Naive thymus-derived CD8-positive, alpha-beta T cell (primary cell): Measurements from ENCODE around the gene WIZ. TPM values are rescaled to one million over a fixed set of nuclear protein-coding genes. Genes with fewer than 3 reads are reported as not detected.
A peak's percentile ranks its signal among the peaks of the same experiment; 100 is the strongest.
"Not testable (repeated sequence)": the region's sequence is repeated elsewhere in the genome, so short reads cannot be mapped to it uniquely, and the experiment has no call there.

Source experiments
- ATAC-seq, 2 donors: fragments of 150-1000 bp; cut with Tn5 transposase in 1 of 2; sonication (Bioruptor Pico), chemical (Tn5 transposase) in 1 of 2; 1 replicate in 1 of 2; 2 replicates in 1 of 2; pipeline ENCODE4 v1.10.0; 2021; ENCODE audit warnings: mild to moderate bottlenecking in 2 of 2, moderate library complexity in 2 of 2
- POLR2A ChIA-PET: fragments of 350-600 bp; sonication (Branson Sonifier 250); formaldehyde crosslinking; loops from one replicate; lab custom pipeline; 2021; ENCODE audit warnings: antibody characterized with exemption; lab: Charles Lee
- DNase-seq, 10 donors: peaks; one replicate each; pipeline versions ENCODE4 v3.0.0 to v3.0.0-alpha.2; 2020 to 2022
- H3K27ac Mint-ChIP-seq, 10 donors: one replicate each; pipeline ENCODE4 v1.8.0; 2020 to 2022; ENCODE audit warnings: mild to moderate bottlenecking in 10 of 10, mixed read lengths in 10 of 10, moderate library complexity in 4 of 10, inconsistent platforms in 1 of 10
- H3K27me3 Mint-ChIP-seq, 5 donors: one replicate each; pipeline ENCODE4 v1.8.0; 2021 to 2022; ENCODE audit warnings: mixed read lengths in 5 of 5
- H3K36me3 Mint-ChIP-seq, 3 donors: one replicate each; pipeline ENCODE4 v1.8.0; 2020 to 2022; ENCODE audit warnings: mixed read lengths in 3 of 3, mild to moderate bottlenecking in 2 of 3, inconsistent platforms in 1 of 3
- H3K4me1 Mint-ChIP-seq, 4 donors: one replicate each; pipeline ENCODE4 v1.8.0; 2021 to 2022; ENCODE audit warnings: mixed read lengths in 4 of 4
- H3K4me3 Mint-ChIP-seq, 10 donors: one replicate each; pipeline ENCODE4 v1.8.0; 2020 to 2022; ENCODE audit warnings: mild to moderate bottlenecking in 10 of 10, mixed read lengths in 10 of 10, moderate library complexity in 6 of 10, inconsistent platforms in 1 of 10
- H3K9me3 Mint-ChIP-seq, 9 donors: one replicate each; pipeline ENCODE4 v1.8.0; 2020 to 2022; ENCODE audit warnings: mixed read lengths in 9 of 9, mild to moderate bottlenecking in 3 of 9, inconsistent platforms in 1 of 9, moderate library complexity in 1 of 9
- polyA plus RNA-seq, 3 donors: library from polyadenylated mRNA; unstranded; fragments of 300-500 nt; fragmentation: Illumina TruSeq; gene quantifications; one replicate each; pipeline ENCODE4 v1.2.3, GENCODE V29; 2021
- total RNA-seq, 8 experiments: library from RNA in 2 of 8; stranded (reverse) in 2 of 8; gene quantifications; one replicate each; pipeline ENCODE4 v1.2.3 and lab custom pipeline; 2021 to 2026

The WIZ gene
- total and polyA plus RNA-seq, 5 experiments from 2014 or later: 0.57 to 32.6 (median 2.0) TPM

DNA sequence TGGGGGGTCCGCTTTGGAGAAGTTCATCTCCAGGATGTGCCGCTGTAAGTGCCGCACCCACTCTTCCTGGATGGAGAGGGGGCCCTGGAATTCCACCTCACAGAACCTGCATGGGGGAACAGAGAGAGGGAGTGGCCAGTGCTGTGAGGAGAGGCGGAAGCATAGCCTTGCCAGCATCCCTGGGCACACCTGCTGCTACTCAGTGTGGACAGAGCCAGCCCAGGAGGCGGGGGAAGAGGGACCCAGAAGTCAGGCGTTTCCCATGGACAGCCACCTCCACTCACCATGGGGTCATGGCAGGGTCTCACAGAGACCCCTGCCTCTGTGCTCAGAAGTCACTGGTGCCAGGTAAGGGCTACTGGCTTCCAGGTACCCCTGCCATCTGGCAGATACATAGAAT is 26.6 kb downstream of the WIZ start:
- H3K4me3 Mint-ChIP-seq: no peak overlapping the region
- peak overlapping the region in 1 of 10 donors; percentile 15 for H3K27ac Mint-ChIP-seq
- ATAC-seq: no peak
- peak in 1 of 10 donors; percentile 52 for DNase-seq
- H3K4me1 Mint-ChIP-seq: peaks cover 17 to 21% (median 18%) of the 10 kb centered on the region in 4 donors
- H3K36me3 Mint-ChIP-seq: peaks cover 0 to 38% (median 24%) of the 10 kb centered on the region in 3 donors
- POLR2A ChIA-PET: interaction anchor here (0.7 kb wide), 1 partner anchor 134 kb away, joined by 4 read pairs; no protein-coding TSS in a partner anchor
- no peaks in the 10 kb centered on the region for H3K9me3 Mint-ChIP-seq
- no peaks in the 10 kb centered on the region for H3K27me3 Mint-ChIP-seq

DNA sequence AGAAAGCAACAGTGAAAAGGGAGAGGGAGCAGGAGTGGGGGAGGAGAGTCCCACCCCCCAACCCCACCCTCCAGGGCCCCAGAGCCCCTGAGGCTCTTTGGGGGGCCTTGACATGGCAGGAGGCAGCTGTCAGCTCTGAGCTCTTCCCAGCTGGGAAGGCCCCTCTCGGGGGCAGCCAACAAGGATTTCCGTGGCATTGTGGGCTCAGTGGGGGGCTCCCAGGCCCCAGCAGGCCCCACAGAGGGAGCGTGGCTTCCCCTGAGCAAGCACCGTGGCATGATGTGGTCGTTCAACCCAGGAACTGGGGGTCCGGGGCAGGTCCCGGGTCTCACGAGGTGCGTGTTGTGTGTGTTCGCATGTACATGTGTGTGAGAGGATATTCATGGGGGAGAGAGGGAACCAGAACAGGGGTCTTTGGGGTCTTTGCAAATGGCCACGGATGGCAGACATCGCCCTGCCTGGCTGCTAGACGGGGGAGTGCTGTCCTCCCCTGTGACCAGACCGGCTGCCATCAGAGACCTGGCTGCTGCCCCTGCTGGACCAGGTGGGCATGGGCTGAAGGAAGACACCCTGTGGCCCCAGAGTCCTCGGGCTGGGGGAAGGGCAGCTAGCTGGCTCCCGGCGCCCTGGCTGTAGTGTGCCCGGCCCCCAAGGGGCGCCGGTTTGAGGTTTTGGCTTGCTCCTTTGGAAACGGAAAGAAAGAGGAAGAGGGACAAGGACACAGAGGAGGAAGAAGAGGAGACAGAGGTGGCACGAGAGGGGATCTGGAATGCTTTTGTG is 27.3 kb downstream of the WIZ start:
- ATAC-seq: no peak
- peak overlapping the region in 1 of 10 donors; percentile 71 for H3K27ac Mint-ChIP-seq
- peaks cover 21 to 27% (median 24%) of the 10 kb centered on the region in 4 donors for H3K4me1 Mint-ChIP-seq
- peak in 1 of 10 donors; percentile 55 for DNase-seq
- H3K36me3 Mint-ChIP-seq: peaks cover 0 to 38% (median 23%) of the 10 kb centered on the region in 3 donors
- H3K9me3 Mint-ChIP-seq: no peaks in the 10 kb centered on the region
- H3K27me3 Mint-ChIP-seq: no peaks in the 10 kb centered on the region
- POLR2A ChIA-PET: interaction anchor here (1.6 to 5.1 kb wide), 2 partner anchors 10 to 130 kb away, joined by 6 to 124 read pairs; no protein-coding TSS in a partner anchor
- no peak overlapping the region for H3K4me3 Mint-ChIP-seq

DNA sequence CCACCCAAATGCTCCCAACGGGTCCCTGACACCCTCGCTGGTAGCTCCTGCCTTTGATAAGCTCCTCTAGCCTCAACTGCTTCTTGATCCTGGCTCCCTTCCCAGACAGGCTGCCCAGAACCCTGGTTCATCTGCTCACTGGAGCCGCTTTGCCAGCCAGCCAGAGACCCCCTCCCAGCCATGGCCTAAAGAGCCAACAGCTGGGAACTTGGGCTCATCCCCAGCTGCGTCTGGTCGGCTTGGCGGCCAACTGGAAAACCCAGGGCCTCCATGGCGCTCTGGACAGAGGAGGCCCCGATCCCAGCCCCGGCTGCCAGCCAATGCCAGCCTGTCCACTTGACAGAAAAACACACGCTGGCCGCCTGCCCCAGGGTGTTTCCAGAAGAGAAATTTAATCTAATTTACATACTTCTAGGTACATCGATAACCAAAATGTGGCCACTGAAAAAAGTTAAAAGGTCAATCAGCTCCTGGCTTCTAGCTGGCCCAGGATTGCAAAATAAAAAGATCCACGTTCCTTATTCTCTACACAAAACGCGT is 28.0 kb downstream of the WIZ start:
- DNase-seq (peak in 1 of 10 donors; percentile 59), ATAC-seq (no peak)
- Mint-ChIP-seq H3K4me3 (no peak overlapping the region), H3K36me3 (peaks cover 0 to 34% (median 20%) of the 10 kb centered on the region in 3 donors), H3K9me3 (no peaks in the 10 kb centered on the region), H3K27ac (peak overlapping the region in 3 of 10 donors; percentile 59 to 89 (median 63)), H3K4me1 (peaks cover 21 to 31% (median 30%) of the 10 kb centered on the region in 4 donors), H3K27me3 (no peaks in the 10 kb centered on the region)
- POLR2A ChIA-PET: interaction anchor here (1.6 to 5.1 kb wide), 3 partner anchors 11 to 131 kb away, joined by 6 to 124 read pairs (median 39); partner anchors contain the start of gene RASAL3

DNA sequence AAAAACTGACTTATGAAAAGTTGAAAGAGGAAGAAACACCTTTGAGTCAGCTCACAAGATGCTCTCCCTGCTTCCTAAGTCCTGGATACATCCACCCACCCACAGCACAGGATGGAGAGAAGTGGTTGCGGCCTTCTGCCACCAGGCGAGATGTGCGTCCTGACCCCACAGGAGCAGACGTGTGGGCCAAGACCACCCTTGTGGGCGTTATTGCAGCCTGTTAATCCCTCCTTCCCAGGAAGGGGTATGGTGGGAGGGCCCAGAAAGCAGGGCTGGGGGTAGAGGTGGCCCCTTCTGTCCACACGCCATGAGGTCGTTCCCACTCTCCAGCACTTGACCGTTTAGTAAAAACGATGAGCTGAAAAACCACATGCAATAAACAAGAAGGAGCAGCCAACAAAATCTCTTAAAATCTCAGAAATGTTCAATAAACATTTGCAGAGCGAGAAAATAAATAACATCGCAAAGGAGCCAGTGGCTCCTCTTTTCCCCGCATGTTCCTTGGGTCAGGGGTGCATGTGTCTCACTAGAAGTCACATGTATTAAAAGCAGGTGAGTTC is 28.5 kb downstream of the WIZ start:
- H3K27ac Mint-ChIP-seq: peak overlapping the region in 1 of 10 donors; percentile 89
- DNase-seq: no peak
- no peaks in the 10 kb centered on the region for H3K27me3 Mint-ChIP-seq
- H3K4me1 Mint-ChIP-seq: peaks cover 22 to 37% (median 33%) of the 10 kb centered on the region in 4 donors
- no peaks in the 10 kb centered on the region for H3K9me3 Mint-ChIP-seq
- POLR2A ChIA-PET: interaction anchor here (1.6 to 5.2 kb wide), 4 partner anchors 12 to 132 kb away, joined by 6 to 124 read pairs (median 74); partner anchors contain the start of genes AKAP8 and RASAL3
- ATAC-seq: no peak
- H3K36me3 Mint-ChIP-seq: peaks cover 0 to 34% (median 18%) of the 10 kb centered on the region in 3 donors
- no peak overlapping the region for H3K4me3 Mint-ChIP-seq

DNA sequence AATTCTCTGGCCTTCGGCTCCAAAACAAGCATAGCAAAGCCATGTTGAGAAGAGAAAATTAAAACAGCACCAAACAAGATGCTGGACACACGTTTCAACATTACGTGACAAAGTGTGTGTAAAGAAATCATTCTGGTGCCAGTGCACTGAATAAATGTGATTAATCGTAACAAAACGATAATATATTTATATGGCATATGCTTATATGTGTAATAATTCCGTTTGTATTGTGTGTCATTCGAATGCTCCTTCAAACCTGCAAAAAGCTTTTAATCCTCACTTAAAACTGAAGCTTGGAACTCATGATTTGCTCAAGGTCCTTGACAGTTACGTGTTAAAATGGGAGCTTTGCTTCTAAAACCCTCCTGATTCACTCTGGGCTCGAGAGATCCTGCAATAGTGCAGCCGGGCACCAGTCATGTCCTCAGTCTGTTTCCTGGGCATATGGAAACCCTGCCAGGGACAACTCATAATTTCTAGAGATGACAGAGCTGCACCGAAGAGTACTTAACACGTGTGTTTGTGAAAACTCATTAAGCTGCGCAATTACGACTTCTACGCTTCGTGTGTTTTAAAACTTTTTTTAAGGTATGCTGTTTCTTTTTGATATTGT is 30.2 kb downstream of the WIZ start:
- Mint-ChIP-seq H3K4me1 (peaks cover 27 to 49% (median 44%) of the 10 kb centered on the region in 4 donors), H3K9me3 (no peaks in the 10 kb centered on the region), H3K4me3 (peak overlapping the region; percentile 90 to 100 (median 98)), H3K27me3 (no peaks in the 10 kb centered on the region), H3K36me3 (peaks cover 0 to 38% (median 18%) of the 10 kb centered on the region in 3 donors), H3K27ac (peak overlapping the region; percentile 46 to 99 (median 94))
- no peak for ATAC-seq
- DNase-seq: no peak
- POLR2A ChIA-PET: interaction anchor here (0.6 to 5.2 kb wide), 32 partner anchors 10 to 1580 kb away, joined by 3 to 124 read pairs (median 4); partner anchors contain the start of genes AKAP8, BRD4, PGLYRP2 and RASAL3

DNA sequence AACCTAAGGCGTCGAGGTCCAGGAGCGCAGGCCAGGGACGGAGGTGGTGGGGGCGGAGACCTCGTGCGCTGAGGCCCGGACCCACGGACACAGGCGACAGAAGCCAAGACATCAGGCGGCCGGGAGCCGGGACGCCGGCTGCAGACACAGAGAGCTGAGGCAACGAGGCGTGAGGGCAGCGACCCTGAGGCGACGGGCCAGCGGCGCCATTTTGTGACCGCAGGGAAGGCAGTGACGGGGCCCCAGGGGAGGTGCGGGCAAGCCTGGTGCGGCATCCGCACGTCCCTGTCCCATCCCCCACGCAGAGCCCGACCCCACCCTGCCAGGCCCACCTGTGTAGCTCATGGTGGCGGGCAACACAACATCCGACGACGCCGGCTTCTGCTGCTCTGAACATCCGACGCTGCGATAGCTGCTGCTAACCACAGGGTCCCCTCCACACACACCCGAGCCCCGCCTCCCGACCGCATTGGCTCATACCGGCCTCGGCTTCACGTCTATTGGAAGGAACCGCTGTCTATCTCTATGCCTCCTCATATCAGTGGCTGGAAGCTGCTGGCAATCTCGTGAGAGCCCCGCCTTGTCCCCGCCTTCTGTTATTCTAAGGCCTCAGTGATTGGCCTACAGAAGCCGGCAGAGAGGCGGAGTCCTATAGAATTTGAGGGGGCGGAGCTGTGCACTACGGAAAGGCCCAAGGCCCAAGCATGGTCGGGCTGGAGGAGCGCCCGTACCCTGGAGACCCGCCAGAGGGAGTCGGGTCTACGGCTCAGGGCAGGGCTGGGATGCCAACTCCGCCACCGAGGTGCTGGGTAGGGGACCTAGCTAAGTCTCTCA is 31.0 kb downstream of the WIZ start, which contains the start of gene AKAP8L:
TSS of gene AKAP8L (minus strand) at position 410 of the 834 bp plus-strand sequence. CDS start at position 345, 65 bp downstream.
- peak within 1 kb of the TSS; percentile 90 to 100 (median 98) for H3K4me3 Mint-ChIP-seq
- POLR2A ChIA-PET: interaction anchor here (0.5 to 5.2 kb wide), 34 partner anchors 9 to 1579 kb away, joined by 3 to 124 read pairs (median 4); partner anchors contain the start of genes AKAP8, BRD4, PGLYRP2 and RASAL3
- H3K36me3 Mint-ChIP-seq: peaks cover 0 to 38% (median 17%) of the 10 kb centered on the region in 3 donors
- peak within 1 kb of the TSS; percentile 96 to 100 (median 98) for H3K27ac Mint-ChIP-seq
- ATAC-seq (peak; percentile 90 to 92), DNase-seq (peak; percentile 93 to 100 (median 99))
- H3K9me3 Mint-ChIP-seq: no peaks in the 10 kb centered on the region
- peaks cover 27 to 54% (median 48%) of the 10 kb centered on the region in 4 donors for H3K4me1 Mint-ChIP-seq
- H3K27me3 Mint-ChIP-seq: no peaks in the 10 kb centered on the region

DNA sequence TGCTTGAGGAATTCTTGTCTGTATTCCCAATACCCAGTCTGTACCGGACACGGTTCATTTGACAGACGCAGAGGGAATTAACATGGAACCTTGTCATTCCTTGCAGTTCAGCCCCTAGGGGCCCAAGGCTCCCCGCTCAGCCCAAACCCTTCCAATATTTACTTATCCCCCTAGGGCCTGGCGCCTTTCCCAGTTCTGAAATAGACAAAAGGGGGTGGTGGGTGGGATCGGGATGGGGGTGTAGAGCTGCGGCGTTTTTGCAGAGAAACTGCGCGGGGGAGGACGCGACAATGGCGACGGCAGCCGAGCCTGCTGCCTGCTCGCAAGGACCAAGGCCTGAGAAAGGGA is 31.6 kb downstream of the WIZ start:
- no peaks in the 10 kb centered on the region for H3K9me3 Mint-ChIP-seq
- peaks cover 27 to 60% (median 54%) of the 10 kb centered on the region in 4 donors for H3K4me1 Mint-ChIP-seq
- ATAC-seq (no peak), DNase-seq (no peak)
- H3K27me3 Mint-ChIP-seq: no peaks in the 10 kb centered on the region
- H3K27ac Mint-ChIP-seq: peak overlapping the region; percentile 82 to 100 (median 98)
- POLR2A ChIA-PET: interaction anchor here (0.9 to 5.2 kb wide), 20 partner anchors 9 to 418 kb away, joined by 3 to 124 read pairs (median 6); partner anchors contain the start of genes AKAP8, BRD4, PGLYRP2 and RASAL3
- peaks cover 0 to 37% (median 12%) of the 10 kb centered on the region in 3 donors for H3K36me3 Mint-ChIP-seq
- peak overlapping the region; percentile 90 to 100 (median 98) for H3K4me3 Mint-ChIP-seq

DNA sequence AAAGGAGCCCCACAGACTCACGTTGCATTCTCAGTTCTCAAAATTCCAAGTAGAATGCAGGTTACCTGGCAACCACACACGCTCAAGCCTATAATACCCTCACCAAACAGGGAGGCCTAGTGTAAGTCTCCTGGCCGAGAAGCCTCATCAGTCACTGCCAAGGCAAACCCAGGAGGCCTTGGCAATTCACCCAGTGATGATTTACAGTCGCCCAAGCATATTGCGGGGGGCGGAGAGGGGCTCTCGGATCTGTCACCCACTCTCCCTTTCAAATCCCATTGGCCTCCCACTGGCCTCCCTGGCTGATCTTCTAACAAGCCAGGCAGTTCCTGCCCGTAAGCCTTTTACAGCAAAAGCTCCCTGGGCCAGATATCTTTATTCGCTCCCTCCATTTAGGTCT is 32.1 kb downstream of the WIZ start:
- Mint-ChIP-seq H3K4me1 (peaks cover 29 to 65% (median 59%) of the 10 kb centered on the region in 4 donors), H3K9me3 (no peaks in the 10 kb centered on the region), H3K27me3 (no peaks in the 10 kb centered on the region), H3K4me3 (peak overlapping the region; percentile 90 to 100 (median 98)), H3K36me3 (peaks cover 0 to 35% (median 7%) of the 10 kb centered on the region in 3 donors), H3K27ac (peak overlapping the region; percentile 82 to 100 (median 98))
- DNase-seq (no peak), ATAC-seq (no peak)
- POLR2A ChIA-PET: interaction anchor here (0.6 to 5.2 kb wide), 8 partner anchors 13 to 595 kb away, joined by 3 to 124 read pairs (median 24); partner anchors contain the start of genes AKAP8 and RASAL3

DNA sequence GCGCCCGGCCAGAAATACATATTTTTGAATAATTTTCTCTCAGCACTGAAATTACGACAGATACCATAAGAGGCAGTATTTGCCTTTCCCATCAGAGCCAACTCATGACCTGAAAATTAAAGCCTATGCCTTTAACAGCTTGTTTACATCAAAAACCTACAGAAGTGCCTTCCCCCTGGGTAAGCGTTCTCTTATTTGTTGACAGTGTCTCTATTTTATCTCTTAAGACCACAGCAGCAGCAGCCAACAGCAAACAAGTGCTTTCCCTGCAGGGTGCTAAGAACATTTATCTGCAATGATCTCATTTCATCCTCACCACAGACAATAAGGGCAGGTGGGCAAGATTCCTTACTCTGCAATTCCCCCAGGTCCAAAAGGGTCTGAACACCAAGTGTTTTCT is 36.9 kb downstream of the WIZ start:
- DNase-seq: no peak
- peak in 1 of 2 donors; percentile 35 for ATAC-seq
- peaks cover 17 to 79% (median 69%) of the 10 kb centered on the region in 4 donors for H3K4me1 Mint-ChIP-seq
- POLR2A ChIA-PET: no interaction called here
- H3K36me3 Mint-ChIP-seq: peaks cover 0 to 53% (median 4%) of the 10 kb centered on the region in 3 donors
- no peaks in the 10 kb centered on the region for H3K27me3 Mint-ChIP-seq
- H3K27ac Mint-ChIP-seq: peak overlapping the region in 8 of 10 donors; percentile 15 to 83 (median 66)
- H3K9me3 Mint-ChIP-seq: no peaks in the 10 kb centered on the region
- peak overlapping the region in 5 of 10 donors; percentile 2 to 59 (median 7) for H3K4me3 Mint-ChIP-seq

DNA sequence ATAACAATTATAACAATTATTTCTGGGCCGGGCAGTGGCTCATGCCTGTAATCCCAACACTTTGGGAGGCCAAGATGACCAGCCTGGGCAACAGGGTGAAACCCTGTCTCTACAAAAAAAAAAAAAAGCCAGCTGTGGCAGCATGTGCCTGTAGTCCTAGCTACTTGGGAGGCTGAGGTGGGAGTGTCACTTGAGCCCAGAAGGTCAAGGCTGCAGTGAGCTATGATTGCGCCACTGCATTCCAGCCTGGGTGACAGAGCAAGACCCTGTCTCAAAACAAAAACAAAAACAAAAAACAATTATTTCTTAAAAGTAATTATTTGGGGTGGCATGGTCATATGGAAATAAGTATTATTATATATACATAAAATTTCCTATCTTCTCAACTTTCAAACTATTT is 38.4 kb downstream of the WIZ start:
- H3K36me3 Mint-ChIP-seq: peaks cover 0 to 60% (median 4%) of the 10 kb centered on the region in 3 donors

More for the DNA sequence above, 38.4 kb downstream of the WIZ start:
- not testable (repeated sequence) for H3K4me3 Mint-ChIP-seq, H3K9me3 Mint-ChIP-seq, DNase-seq, ATAC-seq, H3K27me3 Mint-ChIP-seq
- Mint-ChIP-seq H3K4me1 (peaks cover 14 to 78% (median 66%) of the 10 kb centered on the region in 4 donors), H3K27ac (peak overlapping the region in 2 of 10 donors; percentile 69 to 71)
- POLR2A ChIA-PET: interaction anchor here (1.4 kb wide), 1 partner anchor 32 kb away, joined by 4 read pairs; the partner anchor contains the start of gene AKAP8
